DND-41 (cell line): ENCODE measurements around the gene PCDHB11.
"Not testable (repeated sequence)": the region's sequence is repeated elsewhere in the genome, so short reads cannot be mapped to it uniquely, and the experiment has no call there.

Source experiments
- CTCF ChIP-seq: IDR thresholded peaks from 2 replicates; pipeline ENCODE4 v1.5.1; 2012; ENCODE audit warnings: borderline replicate concordance, low read length, moderate library complexity, mild to moderate bottlenecking; ENCODE audit not compliant: poor library complexity, severe bottlenecking; ENCODE audit errors: extremely low read depth
- EZH2 ChIP-seq: IDR thresholded peaks from 3 replicates; pipeline ENCODE4 v1.6.1; 2012; ENCODE audit warnings: borderline replicate concordance, low read depth, mild to moderate bottlenecking, moderate library complexity, low read length, inconsistent platforms; ENCODE audit not compliant: severe bottlenecking

GRCh38 chr5:141235922-141236321, 36.5 kb downstream of the PCDHB11 start:
- not testable (repeated sequence) for TF ChIP-seq CTCF, EZH2
